ENCODE data around the gene TGFBR3.
"Not testable (repeated sequence)": the region's sequence is repeated elsewhere in the genome, so short reads cannot be mapped to it uniquely, and the experiment has no call there.

TGFBR3 gene

DNA sequence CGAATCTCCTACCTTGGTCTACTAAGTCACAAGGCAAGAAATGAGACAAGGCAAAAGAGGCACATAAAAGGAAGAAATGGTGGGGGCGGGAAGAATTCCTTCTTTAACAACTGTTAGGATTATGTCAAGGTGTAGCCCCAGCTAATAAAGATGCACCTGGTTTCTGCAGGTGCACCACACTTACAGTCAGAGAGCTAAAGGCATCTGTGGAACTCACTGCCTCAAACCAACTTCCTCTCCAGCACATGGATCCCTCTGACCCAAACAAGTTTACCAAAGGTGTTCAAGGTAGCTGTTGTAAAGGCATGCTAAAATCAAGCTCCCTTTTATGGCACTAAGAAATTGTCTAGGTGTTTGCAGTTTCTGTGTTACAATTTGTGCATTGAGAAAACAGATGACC is 38.1 kb downstream of the TGFBR3 start:
- no peak for DNase-seq (ENCODE audit: low spot score)

DNA sequence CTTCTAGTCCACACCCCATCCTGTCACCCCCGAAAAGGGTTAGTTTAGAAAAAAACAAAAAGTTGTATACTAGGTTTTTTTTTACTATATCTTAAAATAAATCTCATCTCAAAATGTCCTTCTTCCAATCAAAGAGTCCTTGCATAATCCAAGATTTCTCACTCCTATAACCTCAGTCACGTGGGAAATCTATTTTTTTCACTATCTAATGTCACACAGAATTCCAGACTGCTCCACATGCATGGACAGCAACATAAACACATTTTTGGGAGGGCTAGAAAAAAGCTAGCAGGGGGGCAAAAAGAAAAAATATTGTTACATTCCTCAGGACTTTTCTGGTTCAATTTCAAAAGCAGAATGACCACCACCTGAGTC is 39.3 kb downstream of the TGFBR3 start:
- DNase-seq (ENCODE audit: low spot score), result no peak

DNA sequence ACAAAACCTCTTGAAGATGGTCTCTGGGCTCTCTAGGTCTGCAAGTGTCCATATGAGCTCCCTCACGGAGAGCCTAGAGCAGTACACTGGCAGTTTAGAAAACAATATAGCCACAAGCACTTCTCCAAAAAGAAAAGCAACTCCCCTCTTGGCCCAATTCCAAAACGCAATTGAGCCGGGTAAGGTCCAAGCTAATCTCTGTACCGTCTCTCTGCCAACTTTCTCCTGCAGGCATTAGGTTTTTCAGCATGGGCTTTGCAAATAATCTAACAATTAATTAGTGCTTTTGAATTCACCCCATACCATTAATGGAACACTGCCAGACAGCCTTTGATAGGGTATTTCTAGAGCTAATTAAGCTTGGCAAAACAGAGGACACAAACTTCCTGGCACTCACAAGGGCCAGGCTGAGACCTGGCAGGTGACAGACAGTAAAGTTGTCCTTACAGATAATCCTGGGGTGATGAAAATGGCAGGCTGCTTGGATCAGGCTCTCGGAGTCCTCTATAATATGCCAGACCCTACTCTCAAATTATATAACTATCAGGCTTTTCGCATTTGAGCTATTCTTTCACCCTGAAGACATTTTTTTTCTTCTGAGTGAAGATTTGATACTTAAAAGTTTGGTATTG is 39.8 kb downstream of the TGFBR3 start:
- DNase-seq (ENCODE audit: low spot score), result no peak

- no peak for DNase-seq (ENCODE audit: low spot score)
These were observed 41.0 kb downstream of the TGFBR3 start for GRCh38 chr1:91844862-91845528.

- DNase-seq (ENCODE audit: low spot score), result no peak
These were observed 42.1 kb downstream of the TGFBR3 start for GRCh38 chr1:91843843-91844242.

DNA sequence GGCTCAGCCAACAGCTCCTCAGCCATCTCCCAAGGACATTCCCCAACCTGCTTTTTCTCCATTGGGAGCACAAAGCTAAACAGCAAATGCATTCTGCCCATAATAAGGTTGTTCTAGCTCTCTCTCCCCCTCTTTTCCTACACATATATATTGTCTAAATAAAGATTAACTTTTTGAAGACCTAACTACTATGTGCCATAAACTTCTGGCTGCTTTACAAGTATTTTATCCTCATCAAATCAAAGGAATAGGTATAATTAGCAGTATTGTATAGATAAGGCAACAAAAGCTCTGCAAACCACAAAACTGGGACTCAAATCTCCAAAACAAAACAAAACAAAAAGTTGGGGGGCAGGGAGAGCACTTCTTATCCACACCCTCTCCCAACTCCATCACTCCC is 43.4 kb downstream of the TGFBR3 start:
- DNase-seq (ENCODE audit: low spot score), result no peak

DNA sequence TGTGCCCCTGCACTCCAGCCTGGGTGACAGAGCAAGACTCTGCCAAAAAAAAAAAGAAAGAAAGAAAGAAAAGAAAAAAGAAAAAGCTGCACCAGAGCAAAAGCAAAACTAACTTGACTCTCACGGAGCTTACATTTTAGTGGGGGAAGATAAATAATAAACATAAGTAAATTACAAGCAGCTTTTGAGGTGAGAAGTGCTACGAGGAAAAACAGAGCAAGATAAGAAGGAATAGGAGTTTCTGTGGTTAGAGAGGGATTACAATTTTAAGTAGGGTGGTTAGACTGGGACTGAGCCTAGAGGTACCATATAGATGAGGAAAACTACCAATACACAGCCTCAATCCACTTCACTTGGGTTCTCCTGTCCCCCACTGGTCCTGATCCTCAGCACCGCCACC is 43.9 kb downstream of the TGFBR3 start:
- no peak for DNase-seq (ENCODE audit: low spot score)

- not testable (repeated sequence) for DNase-seq (ENCODE audit: low spot score)
These were observed 45.7 kb downstream of the TGFBR3 start for GRCh38 chr1:91840276-91840675.

DNA sequence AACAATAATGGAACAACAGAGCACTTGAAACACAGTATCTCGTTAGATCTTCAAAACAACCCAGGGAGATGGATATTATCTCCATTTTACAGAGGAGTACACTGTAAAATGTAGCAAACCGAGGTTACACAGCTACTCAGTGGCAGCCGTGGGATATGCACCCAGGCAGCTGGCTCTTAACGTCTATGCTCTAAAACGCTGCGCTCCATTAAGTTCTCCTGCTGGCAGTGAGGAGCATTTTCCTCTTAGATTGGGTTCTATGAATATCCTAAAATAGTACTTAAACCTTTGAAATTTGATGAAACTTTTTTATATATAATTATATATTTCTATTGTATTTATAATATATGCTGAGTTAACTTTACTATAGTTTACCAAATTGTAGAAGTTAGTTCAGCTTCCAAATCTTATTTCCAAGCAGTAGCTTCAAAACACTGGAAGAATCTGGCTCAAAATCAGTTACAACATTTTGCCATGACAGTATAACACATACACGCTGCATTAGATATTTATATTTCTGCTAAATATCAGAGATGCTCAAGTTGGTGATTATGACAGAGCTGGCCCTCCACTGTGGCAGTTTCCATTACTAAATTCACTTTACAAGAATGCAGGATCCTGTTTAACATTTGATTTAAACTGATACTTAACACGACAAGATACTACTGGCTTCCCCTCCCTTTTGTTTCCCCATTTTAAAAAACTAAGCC is 49.5 kb downstream of the TGFBR3 start:
- DNase-seq (ENCODE audit: low spot score), result no peak

DNA sequence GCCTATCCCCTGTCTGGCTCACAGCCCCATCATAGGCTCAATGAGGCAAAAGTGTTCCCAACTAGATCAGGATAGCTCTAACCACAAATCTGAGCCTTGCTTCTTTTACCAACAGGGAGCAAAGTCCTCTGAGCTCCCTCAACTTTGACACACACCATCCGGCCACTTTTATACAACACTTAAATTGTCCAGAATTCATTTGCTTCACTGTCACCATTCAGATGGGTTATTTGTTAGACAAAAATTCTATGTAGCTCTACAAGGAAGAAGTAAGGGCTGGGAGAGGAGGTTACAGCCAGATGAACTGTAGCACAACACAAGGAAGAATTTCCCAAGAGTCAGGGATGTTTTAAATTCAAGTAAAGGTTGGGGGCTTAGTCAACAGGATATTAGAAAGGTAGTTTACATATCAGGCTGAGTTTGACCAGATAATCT is 50.8 kb downstream of the TGFBR3 start:
- DNase-seq (ENCODE audit: low spot score), result no peak

- DNase-seq (ENCODE audit: low spot score), result not testable (repeated sequence)
These were observed 51.4 kb downstream of the TGFBR3 start for GRCh38 chr1:91834549-91834948.

DNA sequence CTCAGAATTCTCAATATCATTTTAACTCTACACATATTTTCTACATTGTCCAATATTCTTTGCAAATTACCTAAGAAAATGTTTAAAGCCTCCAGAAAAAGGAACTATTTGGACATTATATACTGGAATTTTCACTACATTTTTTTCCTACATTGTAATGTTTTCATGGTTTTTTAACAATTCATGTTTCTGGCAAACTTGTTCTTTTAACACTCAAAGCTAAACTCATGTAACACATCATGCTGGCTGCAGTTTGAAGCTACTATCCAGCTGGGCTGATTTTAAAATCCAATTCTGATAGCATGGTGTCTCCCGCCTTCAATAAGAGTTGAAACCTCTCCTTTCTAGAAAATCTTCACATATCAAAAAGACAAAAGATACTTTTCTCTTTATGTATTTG is 52.0 kb downstream of the TGFBR3 start:
- DNase-seq (ENCODE audit: low spot score), result no peak

GRCh38 chr1:91831132-91831930 is 54.6 kb downstream of the TGFBR3 start:
- DNase-seq (ENCODE audit: low spot score), result no peak

- DNase-seq (ENCODE audit: low spot score), result no peak
These were observed 55.5 kb downstream of the TGFBR3 start for GRCh38 chr1:91830242-91831131.

DNA sequence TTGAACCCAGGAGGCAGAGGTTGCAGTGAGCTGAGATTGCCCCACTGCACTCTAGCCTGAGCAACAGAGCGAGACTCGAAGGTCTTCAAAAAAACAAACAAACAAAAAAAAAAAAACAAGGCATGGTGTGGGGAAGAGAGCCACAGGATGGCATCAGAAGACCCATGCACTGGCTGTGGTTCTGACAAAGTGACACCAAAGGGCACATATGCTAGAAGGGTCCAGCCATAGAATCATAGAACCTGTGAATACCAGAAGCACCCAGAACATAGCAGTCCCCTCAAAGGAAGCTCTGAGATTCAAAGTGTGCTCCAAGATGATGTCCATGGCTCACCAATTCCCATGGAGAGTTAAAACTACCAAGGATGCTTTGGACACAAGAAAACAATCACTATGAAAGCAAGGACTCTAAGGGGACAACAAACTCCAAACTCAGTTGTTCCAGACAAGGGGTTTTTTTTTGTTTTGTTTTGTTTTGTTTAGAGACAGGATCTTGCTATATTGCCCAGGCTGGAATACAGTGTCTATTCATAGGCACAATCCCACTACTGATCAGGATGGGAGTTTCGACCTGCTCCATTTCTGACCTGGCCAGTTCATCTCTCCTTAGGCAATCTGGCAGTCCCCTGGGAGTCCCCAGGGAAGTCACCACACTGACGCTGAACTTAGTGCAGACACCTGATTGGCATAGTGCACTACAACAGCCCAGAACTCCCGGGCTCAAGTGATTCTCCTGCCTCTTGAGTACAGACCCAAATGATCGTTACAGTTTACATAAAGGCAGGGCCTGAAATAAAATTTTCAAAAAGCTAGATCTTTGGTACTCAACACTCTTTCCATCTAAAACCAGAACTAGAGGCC is 56.4 kb downstream of the TGFBR3 start:
- DNase-seq (ENCODE audit: low spot score), result no peak

DNA sequence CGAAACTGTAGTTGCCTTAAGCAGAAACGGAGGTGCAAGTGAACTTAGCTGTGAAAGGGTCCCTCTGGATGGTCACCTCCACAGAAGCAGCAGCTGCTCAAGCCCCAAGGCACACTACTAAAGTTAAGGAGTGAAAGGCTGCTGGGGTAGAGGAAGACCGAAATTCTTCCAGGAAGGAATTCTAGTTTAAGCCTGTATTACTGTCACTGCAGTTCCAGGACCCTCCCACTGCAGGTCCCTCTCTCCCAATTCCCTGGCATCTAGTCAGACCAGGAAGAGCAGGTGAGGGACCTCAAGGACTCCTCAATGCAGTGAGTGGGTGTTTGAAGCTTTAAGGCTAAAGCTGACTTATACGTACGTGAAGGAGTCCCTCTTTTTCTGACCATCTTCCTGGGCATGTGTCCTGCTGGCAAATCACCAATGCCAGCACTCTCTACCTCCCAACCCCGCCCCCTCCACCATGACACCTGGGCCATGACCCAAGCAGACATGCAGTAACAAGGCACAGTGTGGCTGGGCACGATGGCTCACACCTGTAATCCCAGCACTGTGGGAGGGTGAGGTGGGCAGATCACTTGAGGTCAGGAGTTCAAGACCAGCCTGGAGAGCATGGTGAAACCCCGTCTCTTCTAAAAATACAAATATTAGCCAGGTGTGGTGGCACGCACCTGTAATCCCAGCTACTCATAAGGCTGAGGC is 57.2 kb downstream of the TGFBR3 start:
- DNase-seq (ENCODE audit: low spot score), result no peak

- DNase-seq (ENCODE audit: low spot score), result no peak
These were observed 58.3 kb downstream of the TGFBR3 start for GRCh38 chr1:91827459-91828321.

DNA sequence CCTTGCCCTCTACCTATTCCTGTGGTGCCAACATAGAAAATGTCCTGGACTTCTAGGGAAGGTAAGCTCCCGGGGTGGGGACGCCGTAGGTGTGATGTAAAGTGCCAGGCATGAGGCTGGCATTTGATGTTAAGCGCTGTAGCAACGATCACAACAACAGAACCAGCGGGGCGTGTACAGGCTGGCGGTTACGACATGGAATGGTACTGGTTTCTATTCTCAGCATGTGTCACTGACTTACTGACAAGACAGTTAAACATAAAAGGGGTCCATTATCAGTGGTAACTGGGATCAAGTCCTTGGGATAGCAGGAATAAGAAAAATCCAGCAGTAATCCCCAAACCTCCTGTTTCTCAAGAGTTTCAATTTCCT is 58.9 kb downstream of the TGFBR3 start:
- DNase-seq (ENCODE audit: low spot score), result no peak

GRCh38 chr1:91826649-91827048 is 59.3 kb downstream of the TGFBR3 start:
- DNase-seq (ENCODE audit: low spot score), result no peak
